Globus pallidus (tissue), 1 donor: ENCODE measurements around the gene CCDC124.
"Not testable (repeated sequence)": the region's sequence is repeated elsewhere in the genome, so short reads cannot be mapped to it uniquely, and the experiment has no call there.

ENCODE experiments used
- DNase-seq: peaks from one replicate; pipeline ENCODE4 v3.0.0-alpha.2; 2015; ENCODE audit warnings: low spot score

The CCDC124 gene

GRCh38 chr19:17986569-17986968, 53.8 kb downstream of the CCDC124 start:
- DNase-seq: not testable (repeated sequence)

GRCh38 chr19:17988161-17988560, 55.3 kb downstream of the CCDC124 start:
- DNase-seq: no peak

GRCh38 chr19:17989425-17990094, 56.7 kb downstream of the CCDC124 start:
- no peak for DNase-seq

- DNase-seq: no peak
These were observed 60.4 kb downstream of the CCDC124 start for GRCh38 chr19:17993076-17993813.
